Heart right ventricle (tissue), 16 donors: ENCODE measurements around the gene EML2. TPM values are rescaled to one million over a fixed set of nuclear protein-coding genes. Genes with fewer than 3 reads are reported as not detected.

Experiments used
- ATAC-seq, 8 donors: fragments of 200-7000 bp; cut with Tn5 transposase; one replicate each; pipeline ENCODE4 v1.9.1; 2020; ENCODE audit warnings: mild to moderate bottlenecking in 8 of 8, moderate library complexity in 8 of 8, moderate number of reproducible peaks in 1 of 8
- DNase-seq, 2 donors: peaks; one replicate each; pipeline ENCODE4 v3.0.0-alpha.2; 2020
- H3K27ac ChIP-seq, 10 donors: fragments of 200-600 bp; sonication (generic) in 2 of 10; one replicate each; pipeline versions ENCODE4 v1.5.0 to v1.8.0; 2020 to 2022; ENCODE audit warnings: mild to moderate bottlenecking in 3 of 10
- H3K27me3 ChIP-seq, 7 donors: fragments of 200-600 bp; one replicate each; pipeline ENCODE4 v1.8.0; 2021 to 2022; ENCODE audit warnings: mild to moderate bottlenecking in 2 of 7
- H3K36me3 ChIP-seq, 9 donors: fragments of 200-600 bp; sonication (generic) in 1 of 9; one replicate each; pipeline versions ENCODE4 v1.5.0 to v1.8.0; 2020 to 2022; ENCODE audit warnings: mild to moderate bottlenecking in 2 of 9
- H3K4me1 ChIP-seq, 9 donors: fragments of 200-600 bp; sonication (generic) in 1 of 9; one replicate each; pipeline versions ENCODE4 v1.5.0 to v1.8.0; 2020 to 2022; ENCODE audit warnings: mild to moderate bottlenecking in 4 of 9
- H3K4me3 ChIP-seq, 10 donors: fragments of 200-600 bp; sonication (generic) in 2 of 10; one replicate each; pipeline versions ENCODE4 v1.5.0 to v1.8.0; 2020 to 2022; ENCODE audit warnings: mild to moderate bottlenecking in 7 of 10, moderate library complexity in 2 of 10
- H3K9me3 ChIP-seq, 11 donors: fragments of 200-600 bp in 10 of 11; sonication (generic) in 2 of 11; one replicate each; pipeline versions ENCODE4 v1.5.0 to v1.8.0; 2013 to 2022; ENCODE audit warnings: mild to moderate bottlenecking in 2 of 11, control low read depth in 1 of 11, moderate library complexity in 1 of 11
- WGBS, 2 donors: extraction: QIAGEN DNeasy Blood & Tissue Kit; methylation state at CpG; one replicate each; pipeline ENCODE4 v1.1.7; 2013; ENCODE audit warnings: inconsistent platforms in 1 of 2; 5-methylcytosine and 5-hydroxymethylcytosine counted together
- intact Hi-C, 10 donors: fragments of 100-400 bp; cut with DNase I; formaldehyde crosslinking; loops; one replicate each; pipeline versions ENCODE4 v1.11.1 to v1.14.2; 2022
- polyA plus RNA-seq, 2 donors: library from polyadenylated mRNA; stranded (reverse); fragments of 200-250 nt; gene quantifications; one replicate each; pipeline ENCODE4 v1.2.3, GENCODE V29; 2013
- total RNA-seq, 10 donors: library from RNA; stranded (reverse); fragmentation: NEBNext Ultra II Directional in 3 of 10; extraction: Animal tissue kit (Norgen Biotek cat#: 25700) in 3 of 10; gene quantifications; one replicate each; pipeline versions ENCODE4 v1.2.1 to v1.2.4, GENCODE V29; 2021 to 2023
- TF ChIP-seq, protein P1 (sequence below), 9 donors: fragments of 200-600 bp; sonication (generic) in 2 of 9; IDR thresholded peaks; one replicate each; pipeline versions ENCODE4 v1.5.0 to v1.8.0; 2021 to 2022; ENCODE audit warnings: antibody characterized with exemption in 9 of 9, mild to moderate bottlenecking in 5 of 9, moderate library complexity in 1 of 9
- donor health status: Arrhythmogenic right ventricular cardiomyopathy.
- donor health status: ischemic (EF 13 %, LVEDD 7.1; RV severe dilation, severe dysfunction).
- donor health status: healthy with polysubstance abuse.
- donor health status: DM: no; HTN: yes; CAD: no.
- donor health status: DM: no; HTN: no; CAD: no.
- donor health status: ischemic (EF 25% LVEDD 6.9; RV normal size, moderate dysfunction).
- donor health status: ischemic (EF 25% LVEDD 5.7; RV mildly dilated, moderate dysfunction).
- donor health status: healthy.
- donor health status: DM: yes; HTN: yes; CAD: no.
- donor health status: Ischemic cardiomyopathy.
- donor health status: ischemic (EF 35%, LVEDD 5.7; RV mildly dilated, moderate dysfunction).
- donor health status: nonischemic (EF 11% LVEDD 7.7; RV severe dilation, severe dysfunction).
- donor health status: DM: yes; HTN: yes; CAD: no.
- donor health status: PGD.
- donor health status: ischemic (EF 29% LVEDD 5.4; RV normal size, mild dysfunction).
- donor health status: nonischemic (EF 23%, LVEDD 6.1; RV moderate dilation, normal function).

The EML2 gene
- total and polyA plus RNA-seq, 12 donors = 17.3 to 54.5 (median 43.9) TPM

GRCh38 chr19:45650722-45651121 lies 11.5 kb upstream of the EML2 start:
- no peak for DNase-seq
- Histone ChIP-seq H3K27ac (no peak overlapping the region), H3K4me1 (peaks cover 0 to 7% (median 5%) of the 10 kb centered on the region in 9 donors), H3K9me3 (no peaks in the 10 kb centered on the region), H3K27me3 (peaks cover 0 to 13% (median under 1%) of the 10 kb centered on the region in 7 donors), H3K36me3 (no peaks in the 10 kb centered on the region), H3K4me3 (no peak overlapping the region)
- intact Hi-C loops = no loop called here
- TF ChIP-seq, protein P1, sequence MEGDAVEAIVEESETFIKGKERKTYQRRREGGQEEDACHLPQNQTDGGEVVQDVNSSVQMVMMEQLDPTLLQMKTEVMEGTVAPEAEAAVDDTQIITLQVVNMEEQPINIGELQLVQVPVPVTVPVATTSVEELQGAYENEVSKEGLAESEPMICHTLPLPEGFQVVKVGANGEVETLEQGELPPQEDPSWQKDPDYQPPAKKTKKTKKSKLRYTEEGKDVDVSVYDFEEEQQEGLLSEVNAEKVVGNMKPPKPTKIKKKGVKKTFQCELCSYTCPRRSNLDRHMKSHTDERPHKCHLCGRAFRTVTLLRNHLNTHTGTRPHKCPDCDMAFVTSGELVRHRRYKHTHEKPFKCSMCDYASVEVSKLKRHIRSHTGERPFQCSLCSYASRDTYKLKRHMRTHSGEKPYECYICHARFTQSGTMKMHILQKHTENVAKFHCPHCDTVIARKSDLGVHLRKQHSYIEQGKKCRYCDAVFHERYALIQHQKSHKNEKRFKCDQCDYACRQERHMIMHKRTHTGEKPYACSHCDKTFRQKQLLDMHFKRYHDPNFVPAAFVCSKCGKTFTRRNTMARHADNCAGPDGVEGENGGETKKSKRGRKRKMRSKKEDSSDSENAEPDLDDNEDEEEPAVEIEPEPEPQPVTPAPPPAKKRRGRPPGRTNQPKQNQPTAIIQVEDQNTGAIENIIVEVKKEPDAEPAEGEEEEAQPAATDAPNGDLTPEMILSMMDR (IDR thresholded peaks at IDR 0.05) = no peak
- no peak for ATAC-seq
- 67 to 83% methylated on average over 3 of the region's 3 CpGs for WGBS, 2 donors

- Histone ChIP-seq H3K27ac (peak overlapping the region in 3 of 10 donors; percentile 20 to 60 (median 28)), H3K4me1 (peaks cover 4 to 38% (median 28%) of the 10 kb centered on the region in 9 donors), H3K4me3 (peak overlapping the region in 9 of 10 donors; percentile 33 to 61 (median 51)), H3K27me3 (peaks cover 0 to 32% (median 0%) of the 10 kb centered on the region in 7 donors), H3K36me3 (no peaks in the 10 kb centered on the region), H3K9me3 (no peaks in the 10 kb centered on the region)
- WGBS, 2 donors = 11 to 12% methylated on average over 9 of the region's 9 CpGs
- TF ChIP-seq, protein P1 (IDR thresholded peaks at IDR 0.05) = no peak
- DNase-seq = no peak
- ATAC-seq = no peak
- intact Hi-C loops = loop anchor here in 6 of 10 donors (5.0 to 10.0 kb wide), 5 partner anchors 62 to 1601 kb away; partner anchors contain the start of genes OPA3 (in 3 of the 6), PPM1N (in 3 of the 6), RTN2 (in 3 of the 6) and ERCC1 (in 1 of the 6)
Observed at GRCh38 chr19:45646345-45646698, 7.1 kb upstream of the EML2 start.

DNA sequence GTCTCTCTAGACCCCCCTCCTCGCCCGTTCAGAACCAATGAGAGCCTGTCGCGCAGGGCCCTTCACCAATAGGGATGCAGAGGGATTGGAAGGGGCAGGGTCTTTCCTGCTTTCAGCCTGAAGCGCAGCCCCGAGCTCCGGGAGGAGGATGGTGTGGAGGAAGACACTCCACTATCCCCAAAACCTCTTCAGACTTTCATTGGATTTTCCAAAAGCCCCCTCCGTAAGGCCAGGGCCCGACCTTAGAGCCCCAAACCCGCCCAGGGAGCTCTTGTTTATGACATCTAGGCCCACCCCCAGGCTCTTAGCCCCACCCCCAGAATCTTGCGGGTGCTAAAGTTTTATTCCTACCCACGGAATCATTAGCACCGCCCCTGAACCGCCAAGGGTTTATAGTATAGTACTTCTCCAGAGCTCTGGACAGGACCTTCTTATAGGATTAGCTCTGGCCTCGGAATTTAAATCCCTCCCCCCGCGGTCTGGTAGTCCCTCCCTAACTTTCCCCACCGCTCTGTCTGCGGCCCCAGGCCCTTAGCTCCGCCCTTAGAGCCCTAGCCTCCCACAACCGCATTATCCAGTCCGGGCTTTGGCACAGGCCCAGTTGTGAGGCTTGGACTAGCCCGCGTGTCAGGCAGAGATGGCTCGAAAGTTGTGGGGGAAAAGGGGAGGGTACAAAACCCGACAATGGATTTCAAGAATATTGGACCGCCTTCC lies 6.6 kb upstream of the EML2 start:
- Histone ChIP-seq H3K9me3 (no peaks in the 10 kb centered on the region), H3K27me3 (peaks cover 0 to 32% (median 0%) of the 10 kb centered on the region in 7 donors), H3K4me1 (peaks cover 4 to 43% (median 33%) of the 10 kb centered on the region in 9 donors), H3K27ac (peak overlapping the region in 5 of 10 donors; percentile 20 to 61 (median 43)), H3K36me3 (no peaks in the 10 kb centered on the region), H3K4me3 (peak overlapping the region; percentile 18 to 61 (median 50))
- DNase-seq (peak; percentile 84 to 85), ATAC-seq (peak; percentile 64 to 81 (median 74))
- WGBS, 2 donors = 1% methylated on average over 27 of the region's 27 CpGs
- intact Hi-C loops = loop anchor here in 7 of 10 donors (2.0 to 10.0 kb wide), 6 partner anchors 39 to 1602 kb away; partner anchors contain the start of genes OPA3 (in 3 of the 7), PPM1N (in 3 of the 7), RTN2 (in 3 of the 7) and ERCC1 (in 1 of the 7)
- TF ChIP-seq, protein P1 (IDR thresholded peaks at IDR 0.05) = no peak

DNA sequence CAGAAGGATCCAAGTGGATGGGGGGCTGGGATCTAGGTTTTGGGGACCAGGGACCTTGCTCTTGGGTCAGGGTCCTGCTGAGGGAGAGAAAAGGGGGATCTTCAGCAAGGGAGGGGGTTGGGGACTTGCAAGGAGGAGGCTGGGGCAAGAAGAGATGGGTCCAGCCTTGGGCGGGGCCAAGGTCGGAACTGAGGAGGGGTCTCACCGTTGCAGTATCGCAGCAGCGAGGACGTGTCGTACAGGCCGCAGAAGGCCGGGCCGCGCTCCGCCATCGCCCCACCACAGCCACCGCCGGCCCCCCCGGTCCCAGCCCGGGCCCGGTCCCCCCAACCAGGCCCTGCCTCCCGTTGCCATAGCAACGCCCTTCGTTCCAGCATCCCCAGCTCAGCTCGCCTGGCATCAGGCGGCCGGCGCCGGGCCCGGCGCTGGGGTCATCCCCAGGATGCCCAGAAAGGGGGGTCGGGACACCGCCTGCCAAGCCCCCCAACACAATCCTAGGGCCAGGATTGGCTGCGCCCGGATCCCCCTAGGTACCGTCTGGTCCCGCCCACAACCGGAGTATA lies 6.0 kb upstream of the EML2 start:
- intact Hi-C loops = loop anchor here in 7 of 10 donors (2.0 to 10.0 kb wide), 6 partner anchors 38 to 1602 kb away; partner anchors contain the start of genes OPA3 (in 3 of the 7), PPM1N (in 3 of the 7), RTN2 (in 3 of the 7) and ERCC1 (in 1 of the 7)
- TF ChIP-seq, protein P1 (IDR thresholded peaks at IDR 0.05) = no peak
- Histone ChIP-seq H3K4me3 (peak overlapping the region in 9 of 10 donors; percentile 33 to 61 (median 51)), H3K4me1 (peaks cover 4 to 46% (median 35%) of the 10 kb centered on the region in 9 donors), H3K36me3 (no peaks in the 10 kb centered on the region), H3K9me3 (no peaks in the 10 kb centered on the region), H3K27me3 (peaks cover 0 to 32% (median 0%) of the 10 kb centered on the region in 7 donors), H3K27ac (peak overlapping the region in 1 of 10 donors; percentile 60)
- DNase-seq = no peak
- WGBS, 2 donors = 8 to 16% methylated on average over 35 of the region's 35 CpGs
- peak in 1 of 8 donors; percentile 0 for ATAC-seq
